Measurements from ENCODE around the gene AHI1. TPM values are rescaled to one million over a fixed set of nuclear protein-coding genes. Genes with fewer than 3 reads are reported as not detected.

The AHI1 gene
- total and polyA plus RNA-seq, 10 of the 15 experiments (the other 5 are each of a cell fraction or from before 2014, with no cell fraction given), result 3.2 to 9.5 (median 4.6) TPM

DNA sequence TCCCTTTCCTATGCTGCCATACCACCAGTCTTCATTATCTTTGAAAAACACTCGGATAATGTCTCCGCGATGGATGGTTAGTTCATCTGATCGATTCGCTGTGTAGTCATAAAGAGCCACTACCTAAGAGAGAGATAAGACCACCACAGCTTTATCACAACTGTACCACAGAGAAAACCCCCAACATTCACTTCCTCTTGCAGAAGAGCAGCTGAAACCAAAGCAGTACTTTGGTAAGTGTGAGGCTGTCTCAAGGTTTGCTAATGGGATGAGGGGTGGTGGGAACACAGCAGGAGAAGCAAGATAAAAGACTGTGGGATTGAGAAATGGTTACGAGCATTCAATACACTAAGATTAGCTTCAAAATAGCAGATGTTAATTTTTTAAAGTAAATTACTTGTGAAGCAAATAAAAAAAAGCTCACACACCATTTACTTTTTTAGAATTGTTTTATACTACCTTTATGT lies 174.3 kb downstream of the AHI1 start:
- Histone ChIP-seq H3K79me2 (ENCODE audit: control insufficient read depth, insufficient read depth, low read length) (no peaks in the 10 kb centered on the region), H3K27ac (ENCODE audit: control insufficient read depth, insufficient read depth) (peak overlapping the region; percentile 80), H3K4me3 (peak overlapping the region; percentile 51), H2AFZ (ENCODE audit: control insufficient read depth, low read depth, low read length) (peak overlapping the region; percentile 46), H3K4me1 (ENCODE audit: control insufficient read depth, insufficient read depth, low read length) (peaks cover 22% of the 10 kb centered on the region), H3K9me3 (replicated peaks; ENCODE audit: control insufficient read depth, insufficient read depth, low read length) (no peaks in the 10 kb centered on the region), H3K27me3 (replicated peaks in 1 of 2; ENCODE audit: control insufficient read depth in 2 of 2, insufficient read depth in 2 of 2, low read length in 1 of 2) (no peaks in the 10 kb centered on the region), H3K4me2 (ENCODE audit: control insufficient read depth, insufficient read depth) (peak overlapping the region; percentile 100), H3K9ac (ENCODE audit: control insufficient read depth, insufficient read depth, low read length) (peak overlapping the region; percentile 52), H4K20me1 (ENCODE audit: control insufficient read depth, insufficient read depth) (no peaks in the 10 kb centered on the region), H3K36me3 (ENCODE audit: control insufficient read depth in 2 of 2, insufficient read depth in 2 of 2, low read length in 1 of 2) (no peaks in the 10 kb centered on the region)
- CTCF ChIA-PET, result interaction anchor here (0.9 to 2.2 kb wide), 9 partner anchors 8 to 179 kb away, joined by 3 to 13 read pairs (median 7); no protein-coding TSS in a partner anchor
- ATAC-seq (peak; percentile 96), FAIRE-seq (peak; percentile 95), DNase-seq (ENCODE audit: low read depth, low spot score) (peak; percentile 72)
- POLR2A ChIA-PET, result interaction anchor here (0.9 to 1.6 kb wide), 3 partner anchors 8 to 149 kb away, joined by 3 to 7 read pairs (median 4); partner anchors contain the start of gene MYB
- WGBS (ENCODE audit: insufficient coverage, insufficient replicate concordance, low lambda C conversion rate, missing lambda C conversion rate), result 47% methylated on average over 6 of the region's 6 CpGs
- in situ Hi-C loops (cut with MboI) (no loop called here), intact Hi-C loops (cut with micrococcal nuclease; ENCODE audit: unreplicated experiment) (loop anchor here (1.0 to 2.0 kb wide), 3 partner anchors 94 to 178 kb away; no protein-coding TSS in a partner anchor)
- RAD21 ChIA-PET (ENCODE audit: unreplicated experiment), result interaction anchor here (0.5 to 2.4 kb wide), 23 partner anchors 9 to 315 kb away, joined by 3 to 24 read pairs (median 4); partner anchors contain the start of gene HBS1L
- BruUV-seq (replicated peaks), result no TSS peak
- SMC1A ChIA-PET (ENCODE audit: uncharacterized antibody, unreplicated experiment), result interaction anchor here (0.6 to 3.6 kb wide), 30 partner anchors 8 to 966 kb away, joined by 3 to 23 read pairs (median 5); partner anchors contain the start of gene BCLAF1
- TF ChIP-seq MYB (IDR thresholded peaks at IDR 0.05; ENCODE audit: borderline replicate concordance, low read depth, low read length) (no peak), SREBF2 (IDR thresholded peaks at IDR 0.05; ENCODE audit: low read length) (no peak), NBN (IDR thresholded peaks at IDR 0.05) (peak; percentile 69), HDAC6 (IDR thresholded peaks at IDR 0.05; ENCODE audit: unreplicated experiment) (no peak), CBX3 (IDR thresholded peaks at IDR 0.05; ENCODE audit: borderline replicate concordance, low read depth) (no peak), SUPT20H (IDR thresholded peaks at IDR 0.05; ENCODE audit: borderline replicate concordance, control insufficient read depth, low read depth, low read length) (no peak), YY1 (IDR thresholded peaks at IDR 0.05; ENCODE audit: low read depth, low read length) (no peak), ZNF217 (IDR thresholded peaks at IDR 0.05) (peak; percentile 74; the same call in 1 of the 2 replicates), RUNX3 (IDR thresholded peaks at IDR 0.05; ENCODE audit: low read length) (peak; percentile 99), SMAD5 (IDR thresholded peaks at IDR 0.05; ENCODE audit: low read depth) (no peak), JUND (IDR thresholded peaks at IDR 0.05; ENCODE audit: low read depth, low read length) (peak; percentile 50; the same call in 1 of the 2 replicates), TAF1 (IDR thresholded peaks at IDR 0.05; ENCODE audit: borderline replicate concordance, low read depth, low read length) (no peak; the same call in 1 of the 2 replicates), POLR2A (IDR thresholded peaks at IDR 0.05; ENCODE audit: low read depth, low read length) (no peak)
- TF ChIP-seq, protein P1, sequence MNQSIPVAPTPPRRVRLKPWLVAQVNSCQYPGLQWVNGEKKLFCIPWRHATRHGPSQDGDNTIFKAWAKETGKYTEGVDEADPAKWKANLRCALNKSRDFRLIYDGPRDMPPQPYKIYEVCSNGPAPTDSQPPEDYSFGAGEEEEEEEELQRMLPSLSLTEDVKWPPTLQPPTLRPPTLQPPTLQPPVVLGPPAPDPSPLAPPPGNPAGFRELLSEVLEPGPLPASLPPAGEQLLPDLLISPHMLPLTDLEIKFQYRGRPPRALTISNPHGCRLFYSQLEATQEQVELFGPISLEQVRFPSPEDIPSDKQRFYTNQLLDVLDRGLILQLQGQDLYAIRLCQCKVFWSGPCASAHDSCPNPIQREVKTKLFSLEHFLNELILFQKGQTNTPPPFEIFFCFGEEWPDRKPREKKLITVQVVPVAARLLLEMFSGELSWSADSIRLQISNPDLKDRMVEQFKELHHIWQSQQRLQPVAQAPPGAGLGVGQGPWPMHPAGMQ (IDR thresholded peaks at IDR 0.05; ENCODE audit: borderline replicate concordance), result peak; percentile 13; the same call in 1 of the 2 replicates
- TF ChIP-seq, protein P2, sequence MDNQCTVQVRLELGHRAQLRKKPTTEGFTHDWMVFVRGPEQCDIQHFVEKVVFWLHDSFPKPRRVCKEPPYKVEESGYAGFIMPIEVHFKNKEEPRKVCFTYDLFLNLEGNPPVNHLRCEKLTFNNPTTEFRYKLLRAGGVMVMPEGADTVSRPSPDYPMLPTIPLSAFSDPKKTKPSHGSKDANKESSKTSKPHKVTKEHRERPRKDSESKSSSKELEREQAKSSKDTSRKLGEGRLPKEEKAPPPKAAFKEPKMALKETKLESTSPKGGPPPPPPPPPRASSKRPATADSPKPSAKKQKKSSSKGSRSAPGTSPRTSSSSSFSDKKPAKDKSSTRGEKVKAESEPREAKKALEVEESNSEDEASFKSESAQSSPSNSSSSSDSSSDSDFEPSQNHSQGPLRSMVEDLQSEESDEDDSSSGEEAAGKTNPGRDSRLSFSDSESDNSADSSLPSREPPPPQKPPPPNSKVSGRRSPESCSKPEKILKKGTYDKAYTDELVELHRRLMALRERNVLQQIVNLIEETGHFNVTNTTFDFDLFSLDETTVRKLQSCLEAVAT (IDR thresholded peaks at IDR 0.05), result peak; percentile 90
- TF ChIP-seq, protein P3, sequence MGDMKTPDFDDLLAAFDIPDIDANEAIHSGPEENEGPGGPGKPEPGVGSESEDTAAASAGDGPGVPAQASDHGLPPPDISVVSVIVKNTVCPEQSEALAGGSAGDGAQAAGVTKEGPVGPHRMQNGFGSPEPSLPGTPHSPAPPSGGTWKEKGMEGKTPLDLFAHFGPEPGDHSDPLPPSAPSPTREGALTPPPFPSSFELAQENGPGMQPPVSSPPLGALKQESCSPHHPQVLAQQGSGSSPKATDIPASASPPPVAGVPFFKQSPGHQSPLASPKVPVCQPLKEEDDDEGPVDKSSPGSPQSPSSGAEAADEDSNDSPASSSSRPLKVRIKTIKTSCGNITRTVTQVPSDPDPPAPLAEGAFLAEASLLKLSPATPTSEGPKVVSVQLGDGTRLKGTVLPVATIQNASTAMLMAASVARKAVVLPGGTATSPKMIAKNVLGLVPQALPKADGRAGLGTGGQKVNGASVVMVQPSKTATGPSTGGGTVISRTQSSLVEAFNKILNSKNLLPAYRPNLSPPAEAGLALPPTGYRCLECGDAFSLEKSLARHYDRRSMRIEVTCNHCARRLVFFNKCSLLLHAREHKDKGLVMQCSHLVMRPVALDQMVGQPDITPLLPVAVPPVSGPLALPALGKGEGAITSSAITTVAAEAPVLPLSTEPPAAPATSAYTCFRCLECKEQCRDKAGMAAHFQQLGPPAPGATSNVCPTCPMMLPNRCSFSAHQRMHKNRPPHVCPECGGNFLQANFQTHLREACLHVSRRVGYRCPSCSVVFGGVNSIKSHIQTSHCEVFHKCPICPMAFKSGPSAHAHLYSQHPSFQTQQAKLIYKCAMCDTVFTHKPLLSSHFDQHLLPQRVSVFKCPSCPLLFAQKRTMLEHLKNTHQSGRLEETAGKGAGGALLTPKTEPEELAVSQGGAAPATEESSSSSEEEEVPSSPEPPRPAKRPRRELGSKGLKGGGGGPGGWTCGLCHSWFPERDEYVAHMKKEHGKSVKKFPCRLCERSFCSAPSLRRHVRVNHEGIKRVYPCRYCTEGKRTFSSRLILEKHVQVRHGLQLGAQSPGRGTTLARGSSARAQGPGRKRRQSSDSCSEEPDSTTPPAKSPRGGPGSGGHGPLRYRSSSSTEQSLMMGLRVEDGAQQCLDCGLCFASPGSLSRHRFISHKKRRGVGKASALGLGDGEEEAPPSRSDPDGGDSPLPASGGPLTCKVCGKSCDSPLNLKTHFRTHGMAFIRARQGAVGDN (IDR thresholded peaks at IDR 0.05), result no peak; the same call in 1 of the 2 replicates

Measured in GM12878 (cell line).